HCT116 (cell line): Measurements from ENCODE around the gene OR8H2. TPM values are rescaled to one million over a fixed set of nuclear protein-coding genes. Genes with fewer than 3 reads are reported as not detected.
"Not testable (repeated sequence)": the region's sequence is repeated elsewhere in the genome, so short reads cannot be mapped to it uniquely, and the experiment has no call there.

Source experiments
- ATAC-seq: fragments of 200-7000 bp; cut with Tn5 transposase; 2 replicates; pipeline ENCODE4 v1.9.1; 2020; ENCODE audit warnings: mild to moderate bottlenecking, moderate library complexity
- BruUV-seq: library from RNA; stranded (reverse); fragments of 400-500 nt; replicated peaks from 2 replicates; lab custom pipeline; 2021; lab: Mats Ljungman, UMichigan
- CTCF ChIA-PET: fragments of 300-600 bp; sonication (Branson Sonifier 250); formaldehyde crosslinking; loops from one replicate; lab custom pipeline; 2021; ENCODE audit warnings: antibody characterized with exemption; lab: Charles Lee
- POLR2A ChIA-PET: fragments of 300-600, 350-600 bp; sonication (Branson Sonifier 250); formaldehyde crosslinking; loops from one replicate; lab custom pipeline; 2021; ENCODE audit warnings: antibody characterized with exemption; lab: Charles Lee
- RAD21 ChIA-PET, 2 experiments: fragments of 300-600 bp; sonication (Branson Sonifier 250); formaldehyde crosslinking; loops; one replicate each; lab custom pipeline; 2023; ENCODE audit warnings: low total read pairs in 2 of 2; ENCODE audit not compliant: uncharacterized antibody in 2 of 2, unreplicated experiment in 2 of 2, low non-redundant PET in 1 of 2; lab: Charles Lee
- DNase-seq: peaks from one replicate; pipeline ENCODE4 v3.0.0-alpha.2; 2010; ENCODE audit warnings: low read depth, low spot score
- H2AFZ ChIP-seq: fragments of 200-600 bp; shearing (Covaris generic), sonication (generic); 2 replicates; pipeline ENCODE4 v1.6.1; 2017; ENCODE audit warnings: low read depth, mixed run types, mixed read lengths, antibody characterized with exemption, low read length; ENCODE audit not compliant: poor library complexity, severe bottlenecking
- H3K27ac ChIP-seq: 2 replicates; pipeline ENCODE4 v1.5.1; 2012; ENCODE audit warnings: low read depth, low read length
- H3K27me3 ChIP-seq: fragments of 200-600 bp; sonication (generic); 2 replicates; pipeline ENCODE4 v1.6.1; 2016; ENCODE audit warnings: mixed run types, low read length, mixed read lengths; ENCODE audit not compliant: insufficient read depth
- H3K36me3 ChIP-seq, 2 experiments: fragments of 200-500 bp in 1 of 2; fragments of 200-600 bp in 1 of 2; sonication (Bioruptor generic) in 1 of 2; sonication (generic) in 1 of 2; 2 replicates each; pipeline versions ENCODE4 v1.5.1 to v1.6.1; 2014 to 2016; ENCODE audit warnings: low read length in 2 of 2, inconsistent platforms in 1 of 2, mixed read lengths in 1 of 2, mixed run types in 1 of 2; ENCODE audit not compliant: insufficient read depth in 2 of 2, control insufficient read depth in 1 of 2
- H3K4me1 ChIP-seq, 2 experiments: fragments of 200-600 bp in 1 of 2; sonication (generic) in 1 of 2; 2 replicates each; pipeline versions ENCODE4 v1.5.1 to v1.6.1; 2012 to 2017; ENCODE audit warnings: low read length in 2 of 2, inconsistent platforms in 1 of 2, mild to moderate bottlenecking in 1 of 2, mixed read lengths in 1 of 2, mixed run types in 1 of 2, moderate library complexity in 1 of 2; ENCODE audit not compliant: insufficient read depth in 2 of 2, control insufficient read depth in 1 of 2
- H3K4me2 ChIP-seq: fragments of 200-600 bp; sonication (generic); 2 replicates; pipeline ENCODE4 v1.6.1; 2017; ENCODE audit warnings: mixed run types, low read length, mixed read lengths
- H3K4me3 ChIP-seq, 2 experiments: fragments of 200-600 bp in 1 of 2; sonication (generic) in 1 of 2; replicated peaks in 1 of 2; 2 replicates each; pipeline ENCODE4 v1.5.1; 2011 to 2016; ENCODE audit warnings: low read length in 2 of 2, control low read depth in 1 of 2, low read depth in 1 of 2, mild to moderate bottlenecking in 1 of 2, mixed read lengths in 1 of 2, mixed run types in 1 of 2
- H3K79me2 ChIP-seq: fragments of 200-600 bp; sonication (generic); 2 replicates; pipeline ENCODE4 v1.6.1; 2017; ENCODE audit warnings: mild to moderate bottlenecking, mixed run types, low read length, moderate library complexity, mixed read lengths; ENCODE audit not compliant: insufficient read depth
- H3K9ac ChIP-seq: fragments of 200-600 bp; sonication (generic); 2 replicates; pipeline ENCODE4 v1.6.1; 2016; ENCODE audit warnings: low read length, mixed read lengths
- H3K9me2 ChIP-seq: fragments of 200-600 bp; sonication (generic), shearing (Covaris generic); 2 replicates; pipeline ENCODE4 v1.6.1; 2017; ENCODE audit warnings: mixed run types, mild to moderate bottlenecking, moderate library complexity; ENCODE audit not compliant: insufficient read depth
- H3K9me3 ChIP-seq, 2 experiments: fragments of 200-500 bp in 1 of 2; fragments of 200-600 bp in 1 of 2; sonication (Bioruptor generic) in 1 of 2; sonication (generic) in 1 of 2; 2 replicates each; pipeline ENCODE4 v1.6.1; 2014 to 2017; ENCODE audit warnings: low read length in 2 of 2, mixed read lengths in 2 of 2, inconsistent platforms in 1 of 2, low read depth in 1 of 2, mild to moderate bottlenecking in 1 of 2, mixed run types in 1 of 2, moderate library complexity in 1 of 2; ENCODE audit not compliant: control insufficient read depth in 1 of 2, insufficient read depth in 1 of 2
- H4K20me1 ChIP-seq: fragments of 200-600 bp; sonication (generic), shearing (Covaris generic); 2 replicates; pipeline ENCODE4 v1.6.1; 2017; ENCODE audit warnings: mixed run types, mild to moderate bottlenecking, moderate library complexity; ENCODE audit not compliant: insufficient read depth
- ATF3 ChIP-seq: IDR thresholded peaks from 2 replicates; pipeline ENCODE4 v1.6.1; 2012
- CBX3 ChIP-seq: IDR thresholded peaks from 2 replicates; pipeline ENCODE4 v1.6.1; 2012; ENCODE audit warnings: low read depth
- CEBPB ChIP-seq: IDR thresholded peaks from 2 replicates; pipeline ENCODE4 v1.6.1; 2012; ENCODE audit warnings: low read depth
- CTCF ChIP-seq, 3 experiments: fragments of 200-600 bp in 1 of 3; sonication (generic) in 1 of 3; IDR thresholded peaks in 2 of 3; conservative IDR thresholded peaks in 1 of 3; 2 replicates each; pipeline ENCODE4 v1.5.1; 2012 to 2017; ENCODE audit warnings: low read depth in 2 of 3, low read length in 2 of 3, antibody characterized with exemption in 1 of 3, borderline replicate concordance in 1 of 3, control low read depth in 1 of 3, mild to moderate bottlenecking in 1 of 3, mixed read lengths in 1 of 3, mixed run types in 1 of 3, moderate library complexity in 1 of 3; ENCODE audit not compliant: insufficient read depth in 1 of 3
- EGR1 ChIP-seq: IDR thresholded peaks from 2 replicates; pipeline ENCODE4 v1.6.1; 2012; ENCODE audit warnings: low read depth
- ELF1 ChIP-seq: IDR thresholded peaks from 2 replicates; pipeline ENCODE4 v1.6.1; 2012; ENCODE audit warnings: low read depth, borderline replicate concordance
- JUND ChIP-seq: IDR thresholded peaks from 2 replicates; pipeline ENCODE4 v1.6.1; 2012
- POLR2AphosphoS5 ChIP-seq: IDR thresholded peaks from 2 replicates; pipeline ENCODE4 v1.6.1; 2011; ENCODE audit warnings: mild to moderate bottlenecking, low read depth, low read length, moderate library complexity
- RAD21 ChIP-seq: IDR thresholded peaks from 2 replicates; pipeline ENCODE4 v1.6.1; 2012; ENCODE audit warnings: low read depth, mild to moderate bottlenecking
- SIN3A ChIP-seq: IDR thresholded peaks from 2 replicates; pipeline ENCODE4 v1.6.1; 2012; ENCODE audit warnings: low read depth
- SP1 ChIP-seq: IDR thresholded peaks from 2 replicates; pipeline ENCODE4 v1.6.1; 2012; ENCODE audit warnings: low read depth
- SRF ChIP-seq: IDR thresholded peaks from 2 replicates; pipeline ENCODE4 v1.6.1; 2012; ENCODE audit warnings: low read depth
- YY1 ChIP-seq: IDR thresholded peaks from 2 replicates; pipeline ENCODE4 v1.6.1; 2011; ENCODE audit warnings: low read length, low read depth, moderate library complexity, mild to moderate bottlenecking; ENCODE audit not compliant: insufficient replicate concordance; ENCODE audit errors: extremely low read depth
- ZNF274 ChIP-seq: fragments of 200-500 bp; sonication (Bioruptor generic); IDR thresholded peaks from 2 replicates; pipeline ENCODE4 v1.6.1; 2014; ENCODE audit warnings: mild to moderate bottlenecking, low read depth, low read length, inconsistent platforms
- intact Hi-C: fragments of 100-400 bp; cut with micrococcal nuclease; formaldehyde crosslinking; loops from 2 replicates; pipeline ENCODE4 v1.10.0; 2022
- total RNA-seq: library from RNA; stranded (reverse); gene quantifications from one replicate; pipeline ENCODE4 v1.2.1, GENCODE V29; 2021; ENCODE audit not compliant: unreplicated experiment

The OR8H2 gene
- total RNA-seq, 1 experiment from 2014 or later = not detected

GRCh38 chr11:56140151-56140661 lies 36.7 kb downstream of the OR8H2 start, which contains the start of gene OR8J3:
Gene OR8J3, minus strand, starts transcription at chr11:56140201. Its CDS starts 2,483 bp downstream, at chr11:56137718.
- Histone ChIP-seq H3K9me2 (no peaks in the 10 kb centered on the region), H2AFZ (no peak within 1 kb of the TSS), H3K36me3 (no peaks in the 10 kb centered on the region), H3K27ac (no peak within 1 kb of the TSS), H3K4me2 (no peak within 1 kb of the TSS), H3K9me3 (peaks cover 6 to 10% of the 10 kb centered on the region in 2 experiments; a peak in 2 of 4 replicates), H3K79me2 (no peaks in the 10 kb centered on the region), H3K4me3 (no peak within 1 kb of the TSS), H4K20me1 (no peaks in the 10 kb centered on the region), H3K27me3 (no peaks in the 10 kb centered on the region)
- DNase-seq (no peak), ATAC-seq (no peak)
- RAD21 ChIA-PET = no interaction called here
- POLR2A ChIA-PET = no interaction called here
- TF ChIP-seq CEBPB = no peak
- no peak for TF ChIP-seq ATF3
- no peak for TF ChIP-seq SP1
- no peak for TF ChIP-seq YY1
- TF ChIP-seq ZNF274 = no peak
- TF ChIP-seq RAD21 = no peak
- TF ChIP-seq ELF1 = no peak
- no peak for TF ChIP-seq CTCF (IDR thresholded peaks at IDR 0.05 in 2 of 3, conservative IDR thresholded peaks at IDR 0.05 in 1 of 3; ENCODE audit: borderline replicate concordance in 1 of 3, insufficient read depth in 1 of 3, low read depth in 2 of 3, low read length in 2 of 3)
- TF ChIP-seq CBX3 = no peak
- TF ChIP-seq EGR1 = no peak
- TF ChIP-seq SIN3A = no peak
- no peak for TF ChIP-seq POLR2AphosphoS5
- TF ChIP-seq SRF = no peak
- no peak for TF ChIP-seq JUND
- TF ChIP-seq, all 23 proteins: peak for 0
- BruUV-seq = no TSS peak
- no peaks in the 10 kb centered on the region for H3K4me1 ChIP-seq
- CTCF ChIA-PET = no interaction called here
- intact Hi-C loops = no loop called here
- H3K9ac ChIP-seq = no peak within 1 kb of the TSS

- CTCF ChIA-PET, H3K4me2 ChIP-seq, H2AFZ ChIP-seq, H3K9me3 ChIP-seq, H4K20me1 ChIP-seq, H3K9ac ChIP-seq, POLR2A ChIA-PET, DNase-seq, H3K27me3 ChIP-seq, H3K27ac ChIP-seq, H3K36me3 ChIP-seq, RAD21 ChIA-PET, H3K4me3 ChIP-seq, ATAC-seq, H3K4me1 ChIP-seq, BruUV-seq, H3K9me2 ChIP-seq, intact Hi-C loops, H3K79me2 ChIP-seq: not testable (repeated sequence)
Observed at GRCh38 chr11:56143681-56144080, 40.2 kb downstream of the OR8H2 start.
